ENCODE measurements around the gene YPEL4. TPM values are rescaled to one million over a fixed set of nuclear protein-coding genes. Genes with fewer than 3 reads are reported as not detected.

The YPEL4 gene
- total RNA-seq, 1 donor from 2014 or later, result 0.09 TPM

DNA sequence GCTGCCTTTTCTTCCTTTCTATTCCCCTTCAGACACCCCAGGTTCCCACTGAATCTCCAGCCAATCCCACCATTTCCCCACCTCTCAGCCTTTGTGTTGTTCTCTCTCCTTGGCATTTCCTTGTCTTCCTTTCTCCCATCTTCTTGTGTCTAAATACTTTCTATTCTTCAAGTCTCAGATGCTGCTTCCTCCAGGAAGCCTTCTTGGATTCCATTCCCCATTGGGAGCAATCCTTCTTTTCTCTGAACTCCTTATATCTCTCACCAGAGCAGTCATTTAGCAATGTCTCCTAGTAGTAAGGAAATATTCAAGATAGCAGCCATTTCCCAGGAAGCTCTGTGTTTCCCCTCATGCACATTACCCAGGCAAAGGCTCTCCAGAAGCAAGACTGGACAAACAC is 15.4 kb downstream of the YPEL4 start:
- Histone ChIP-seq H2AFZ (ENCODE audit: low read depth, low read length) (no peak overlapping the region), H3K36me3 (ENCODE audit: insufficient read depth, low read length) (no peaks in the 10 kb centered on the region), H3K9ac (ENCODE audit: low read length) (no peak overlapping the region), H4K20me1 (ENCODE audit: insufficient read depth, low read length) (no peaks in the 10 kb centered on the region), H3K4me1 (ENCODE audit: insufficient read depth, low read length) (peaks cover 8% of the 10 kb centered on the region), H3K4me2 (ENCODE audit: low read length) (no peak overlapping the region), H3K79me2 (ENCODE audit: insufficient read depth, low read length) (peaks cover 15% of the 10 kb centered on the region), H3K9me3 (ENCODE audit: insufficient read depth, low read depth, low read length) (no peaks in the 10 kb centered on the region), H3K27ac (ENCODE audit: low read depth, low read length) (no peak overlapping the region), H3K4me3 (ENCODE audit: insufficient read depth, low read depth, low read length) (no peak overlapping the region), H3K27me3 (ENCODE audit: insufficient read depth, low read length) (peaks cover 14% of the 10 kb centered on the region)
- DNase-seq (ENCODE audit: low read depth) (no peak), FAIRE-seq (no peak)
- no peak overlapping the region for H3K27ac Mint-ChIP-seq (ENCODE audit: unreplicated experiment)
- H3K27me3 Mint-ChIP-seq (ENCODE audit: low read depth, unreplicated experiment), result peaks cover 16% of the 10 kb centered on the region
- TF ChIP-seq, protein P1, sequence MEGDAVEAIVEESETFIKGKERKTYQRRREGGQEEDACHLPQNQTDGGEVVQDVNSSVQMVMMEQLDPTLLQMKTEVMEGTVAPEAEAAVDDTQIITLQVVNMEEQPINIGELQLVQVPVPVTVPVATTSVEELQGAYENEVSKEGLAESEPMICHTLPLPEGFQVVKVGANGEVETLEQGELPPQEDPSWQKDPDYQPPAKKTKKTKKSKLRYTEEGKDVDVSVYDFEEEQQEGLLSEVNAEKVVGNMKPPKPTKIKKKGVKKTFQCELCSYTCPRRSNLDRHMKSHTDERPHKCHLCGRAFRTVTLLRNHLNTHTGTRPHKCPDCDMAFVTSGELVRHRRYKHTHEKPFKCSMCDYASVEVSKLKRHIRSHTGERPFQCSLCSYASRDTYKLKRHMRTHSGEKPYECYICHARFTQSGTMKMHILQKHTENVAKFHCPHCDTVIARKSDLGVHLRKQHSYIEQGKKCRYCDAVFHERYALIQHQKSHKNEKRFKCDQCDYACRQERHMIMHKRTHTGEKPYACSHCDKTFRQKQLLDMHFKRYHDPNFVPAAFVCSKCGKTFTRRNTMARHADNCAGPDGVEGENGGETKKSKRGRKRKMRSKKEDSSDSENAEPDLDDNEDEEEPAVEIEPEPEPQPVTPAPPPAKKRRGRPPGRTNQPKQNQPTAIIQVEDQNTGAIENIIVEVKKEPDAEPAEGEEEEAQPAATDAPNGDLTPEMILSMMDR (IDR thresholded peaks at IDR 0.05; ENCODE audit: insufficient read depth, low read depth, low read length), result no peak
- no peak for TF ChIP-seq EZH2 (IDR thresholded peaks at IDR 0.05; ENCODE audit: insufficient read depth, low read length)
- peaks cover 3% of the 10 kb centered on the region for H3K9me3 Mint-ChIP-seq (ENCODE audit: unreplicated experiment)
- H3K4me1 Mint-ChIP-seq (ENCODE audit: low read depth, unreplicated experiment), result no peaks in the 10 kb centered on the region
- no peaks in the 10 kb centered on the region for H3K36me3 Mint-ChIP-seq (ENCODE audit: low read depth, unreplicated experiment)
- no peak overlapping the region for H3K4me3 Mint-ChIP-seq (ENCODE audit: unreplicated experiment)

GRCh38 chr11:57633394-57634070 is 16.2 kb downstream of the YPEL4 start:
- H3K9me3 ChIP-seq (ENCODE audit: insufficient read depth, low read depth, low read length), result no peaks in the 10 kb centered on the region
- no peak overlapping the region for H3K4me3 ChIP-seq (ENCODE audit: insufficient read depth, low read depth, low read length)
- no peak for DNase-seq (ENCODE audit: low read depth)
- Mint-ChIP-seq H3K9me3 (ENCODE audit: unreplicated experiment) (peaks cover 3% of the 10 kb centered on the region), H3K27me3 (ENCODE audit: low read depth, unreplicated experiment) (peaks cover 16% of the 10 kb centered on the region), H3K4me1 (ENCODE audit: low read depth, unreplicated experiment) (no peaks in the 10 kb centered on the region), H3K36me3 (ENCODE audit: low read depth, unreplicated experiment) (no peaks in the 10 kb centered on the region), H3K27ac (ENCODE audit: unreplicated experiment) (no peak overlapping the region), H3K4me3 (ENCODE audit: unreplicated experiment) (no peak overlapping the region)
- H3K36me3 ChIP-seq (ENCODE audit: insufficient read depth, low read length), result no peaks in the 10 kb centered on the region
- no peak for FAIRE-seq
- peaks cover 16% of the 10 kb centered on the region for H3K27me3 ChIP-seq (ENCODE audit: insufficient read depth, low read length)
- H4K20me1 ChIP-seq (ENCODE audit: insufficient read depth, low read length), result no peaks in the 10 kb centered on the region
- H3K27ac ChIP-seq (ENCODE audit: low read depth, low read length), result no peak overlapping the region
- no peak overlapping the region for H3K4me2 ChIP-seq (ENCODE audit: low read length)
- H3K79me2 ChIP-seq (ENCODE audit: insufficient read depth, low read length), result peaks cover 7% of the 10 kb centered on the region
- no peak for TF ChIP-seq EZH2 (IDR thresholded peaks at IDR 0.05; ENCODE audit: insufficient read depth, low read length)
- TF ChIP-seq, protein P1 (IDR thresholded peaks at IDR 0.05; ENCODE audit: insufficient read depth, low read depth, low read length), result no peak
- no peak overlapping the region for H2AFZ ChIP-seq (ENCODE audit: low read depth, low read length)
- H3K9ac ChIP-seq (ENCODE audit: low read length), result no peak overlapping the region
- H3K4me1 ChIP-seq (ENCODE audit: insufficient read depth, low read length), result peaks cover 6% of the 10 kb centered on the region

- Mint-ChIP-seq H3K4me1 (ENCODE audit: low read depth, unreplicated experiment) (peaks cover 1% of the 10 kb centered on the region), H3K27ac (ENCODE audit: unreplicated experiment) (no peak overlapping the region), H3K36me3 (ENCODE audit: low read depth, unreplicated experiment) (no peaks in the 10 kb centered on the region), H3K9me3 (ENCODE audit: unreplicated experiment) (peaks cover 3% of the 10 kb centered on the region), H3K27me3 (ENCODE audit: low read depth, unreplicated experiment) (peaks cover 16% of the 10 kb centered on the region), H3K4me3 (ENCODE audit: unreplicated experiment) (no peak overlapping the region)
- no peaks in the 10 kb centered on the region for H3K4me1 ChIP-seq (ENCODE audit: insufficient read depth, low read length)
- no peak overlapping the region for H3K4me2 ChIP-seq (ENCODE audit: low read length)
- no peaks in the 10 kb centered on the region for H3K9me3 ChIP-seq (ENCODE audit: insufficient read depth, low read depth, low read length)
- H3K4me3 ChIP-seq (ENCODE audit: insufficient read depth, low read depth, low read length), result no peak overlapping the region
- H4K20me1 ChIP-seq (ENCODE audit: insufficient read depth, low read length), result no peaks in the 10 kb centered on the region
- H3K79me2 ChIP-seq (ENCODE audit: insufficient read depth, low read length), result no peaks in the 10 kb centered on the region
- FAIRE-seq (no peak), DNase-seq (ENCODE audit: low read depth) (no peak)
- H3K9ac ChIP-seq (ENCODE audit: low read length), result no peak overlapping the region
- H3K27ac ChIP-seq (ENCODE audit: low read depth, low read length), result no peak overlapping the region
- peaks cover 16% of the 10 kb centered on the region for H3K27me3 ChIP-seq (ENCODE audit: insufficient read depth, low read length)
- H2AFZ ChIP-seq (ENCODE audit: low read depth, low read length), result no peak overlapping the region
- no peak for TF ChIP-seq EZH2 (IDR thresholded peaks at IDR 0.05; ENCODE audit: insufficient read depth, low read length)
- TF ChIP-seq, protein P1 (IDR thresholded peaks at IDR 0.05; ENCODE audit: insufficient read depth, low read depth, low read length), result no peak
- no peaks in the 10 kb centered on the region for H3K36me3 ChIP-seq (ENCODE audit: insufficient read depth, low read length)
These were observed 17.6 kb downstream of the YPEL4 start for GRCh38 chr11:57632116-57632515.
